Tibial artery (tissue), 4 donors: ENCODE results near the gene ADAMTSL2.

Experiments used
- DNase-seq, 2 donors: peaks; one replicate each; pipeline ENCODE4 v3.0.0-alpha.2; 2019
- H3K27ac ChIP-seq, 2 donors: fragments of 200-600 bp; sonication (generic) in 1 of 2; 1 replicate in 1 of 2; 2 replicates in 1 of 2; pipeline ENCODE4 v1.5.1; 2018 to 2019; ENCODE audit warnings: mild to moderate bottlenecking in 1 of 2
- H3K27me3 ChIP-seq, 2 donors: fragments of 200-600 bp; sonication (generic) in 1 of 2; one replicate each; pipeline versions ENCODE4 v1.5.1 to v1.6.0; 2016 to 2019
- H3K36me3 ChIP-seq, 3 donors: fragments of 200-600 bp; sonication (generic) in 2 of 3; one replicate each; pipeline ENCODE4 v1.5.1; 2016 to 2019; ENCODE audit warnings: mild to moderate bottlenecking in 2 of 3
- H3K4me1 ChIP-seq, 4 donors: fragments of 200-600 bp; sonication (generic) in 2 of 4; 1 replicate in 3 of 4; 2 replicates in 1 of 4; pipeline ENCODE4 v1.5.1; 2016 to 2019
- H3K4me3 ChIP-seq, 2 donors: fragments of 200-600 bp; sonication (generic) in 1 of 2; 1 replicate in 1 of 2; 2 replicates in 1 of 2; pipeline ENCODE4 v1.5.1; 2018 to 2019; ENCODE audit warnings: mild to moderate bottlenecking in 2 of 2
- H3K9me3 ChIP-seq, 3 donors: fragments of 200-600 bp; sonication (generic) in 1 of 3; one replicate each; pipeline ENCODE4 v1.5.1; 2016 to 2019
- intact Hi-C: fragments of 100-400 bp; cut with DNase I; formaldehyde crosslinking; loops from one replicate; pipeline ENCODE4 v1.15.0; 2023; ENCODE audit warnings: low total_unique reads
- TF ChIP-seq, protein P1 (sequence below), 2 experiments: fragments of 200-600 bp in 1 of 2; fragments of 450-650 bp in 1 of 2; IDR thresholded peaks; one replicate each; pipeline ENCODE4 v1.5.1; 2017 to 2019; ENCODE audit warnings: antibody characterized with exemption in 2 of 2, mild to moderate bottlenecking in 1 of 2, moderate library complexity in 1 of 2

ADAMTSL2 gene

DNA sequence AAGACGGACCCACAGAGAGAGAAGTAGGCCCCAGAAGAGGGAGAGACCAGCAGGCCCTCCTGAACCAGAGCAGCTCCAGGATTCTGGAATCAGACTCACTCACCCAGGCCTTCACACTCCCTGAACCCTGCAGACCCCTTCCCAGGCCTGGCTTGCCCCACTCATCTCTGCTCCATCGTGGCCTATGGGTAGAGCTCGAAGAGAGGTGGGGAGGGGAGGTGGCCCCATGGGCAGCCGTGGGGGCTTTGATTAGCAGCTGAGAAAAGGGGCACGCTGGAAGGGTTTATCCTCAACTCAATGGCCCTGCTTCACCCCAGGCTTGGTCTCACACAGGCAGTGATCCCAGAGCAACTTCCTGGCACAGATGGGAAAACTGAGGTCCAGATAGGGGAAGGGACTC, 10.4 kb upstream of the ADAMTSL2 start:
- TF ChIP-seq, protein P1, sequence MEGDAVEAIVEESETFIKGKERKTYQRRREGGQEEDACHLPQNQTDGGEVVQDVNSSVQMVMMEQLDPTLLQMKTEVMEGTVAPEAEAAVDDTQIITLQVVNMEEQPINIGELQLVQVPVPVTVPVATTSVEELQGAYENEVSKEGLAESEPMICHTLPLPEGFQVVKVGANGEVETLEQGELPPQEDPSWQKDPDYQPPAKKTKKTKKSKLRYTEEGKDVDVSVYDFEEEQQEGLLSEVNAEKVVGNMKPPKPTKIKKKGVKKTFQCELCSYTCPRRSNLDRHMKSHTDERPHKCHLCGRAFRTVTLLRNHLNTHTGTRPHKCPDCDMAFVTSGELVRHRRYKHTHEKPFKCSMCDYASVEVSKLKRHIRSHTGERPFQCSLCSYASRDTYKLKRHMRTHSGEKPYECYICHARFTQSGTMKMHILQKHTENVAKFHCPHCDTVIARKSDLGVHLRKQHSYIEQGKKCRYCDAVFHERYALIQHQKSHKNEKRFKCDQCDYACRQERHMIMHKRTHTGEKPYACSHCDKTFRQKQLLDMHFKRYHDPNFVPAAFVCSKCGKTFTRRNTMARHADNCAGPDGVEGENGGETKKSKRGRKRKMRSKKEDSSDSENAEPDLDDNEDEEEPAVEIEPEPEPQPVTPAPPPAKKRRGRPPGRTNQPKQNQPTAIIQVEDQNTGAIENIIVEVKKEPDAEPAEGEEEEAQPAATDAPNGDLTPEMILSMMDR (IDR thresholded peaks at IDR 0.05), result no peak
- Histone ChIP-seq H3K9me3 (no peaks in the 10 kb centered on the region), H3K4me3 (no peak overlapping the region), H3K36me3 (no peaks in the 10 kb centered on the region), H3K4me1 (peaks cover 0 to 20% (median 15%) of the 10 kb centered on the region in 4 donors), H3K27ac (no peak overlapping the region), H3K27me3 (peaks cover 0 to 56% of the 10 kb centered on the region in 2 donors)
- intact Hi-C loops, result no loop called here
- DNase-seq, result no peak

DNA sequence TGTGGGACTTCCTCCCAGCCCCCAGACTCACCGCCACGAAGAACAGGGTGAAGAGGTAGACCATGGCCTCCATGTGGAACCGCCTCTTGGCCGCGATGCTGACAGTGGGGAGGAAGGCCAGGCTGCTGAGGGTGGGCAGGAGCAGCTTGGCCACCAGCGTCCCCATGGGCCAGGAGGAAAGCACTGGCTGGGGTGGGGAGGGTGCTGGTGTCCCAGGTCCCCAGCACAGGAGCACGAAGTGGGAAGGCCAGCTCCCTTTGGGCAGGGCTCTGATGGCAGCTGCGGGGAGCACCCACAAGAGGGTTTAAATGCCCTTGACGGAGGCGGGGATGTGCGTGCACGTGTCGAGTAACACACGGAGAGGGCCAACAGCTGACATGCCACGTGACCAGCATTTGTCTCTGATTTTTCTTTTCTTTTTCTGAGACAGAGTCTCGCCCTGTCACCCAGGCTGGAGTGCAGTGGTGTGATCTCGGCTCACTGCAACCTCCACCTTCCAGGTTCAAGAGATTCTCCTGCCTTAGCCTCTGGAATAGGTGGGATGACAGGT, 9.8 kb upstream of the ADAMTSL2 start, which contains the start of gene MYMK:
Gene MYMK (minus strand): TSS at position 281 of the 550 bp plus-strand sequence. CDS start 115 bp downstream, at position 166.
- H3K27me3 ChIP-seq, result peaks cover 0 to 62% of the 10 kb centered on the region in 2 donors
- no peak for DNase-seq
- H3K27ac ChIP-seq, result no peak within 1 kb of the TSS

DNA sequence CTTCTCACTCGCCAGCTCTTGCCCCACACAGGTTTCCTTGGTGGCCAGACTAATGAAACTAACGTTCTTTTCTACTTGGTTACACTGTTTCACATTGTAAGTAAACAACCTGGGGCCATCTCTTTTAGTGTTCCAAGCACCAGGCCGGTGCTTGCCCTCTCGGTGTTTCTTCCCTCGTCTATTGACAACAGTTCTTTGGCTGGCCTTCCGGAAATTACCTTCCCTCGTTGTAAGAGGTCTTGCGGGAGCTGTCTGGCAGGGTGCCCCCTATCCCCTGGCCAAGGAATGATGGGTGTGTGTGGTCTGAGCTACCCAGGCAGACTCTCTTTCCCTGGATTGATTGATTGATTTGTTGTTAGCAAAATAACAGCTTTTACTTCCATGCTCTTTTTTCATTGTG, 8.8 kb upstream of the ADAMTSL2 start:
- Histone ChIP-seq H3K27me3 (peaks cover 0 to 65% of the 10 kb centered on the region in 2 donors), H3K4me1 (peaks cover 0 to 20% (median 15%) of the 10 kb centered on the region in 4 donors), H3K27ac (no peak overlapping the region), H3K4me3 (no peak overlapping the region), H3K36me3 (no peaks in the 10 kb centered on the region), H3K9me3 (no peaks in the 10 kb centered on the region)
- TF ChIP-seq, protein P1 (IDR thresholded peaks at IDR 0.05), result no peak
- intact Hi-C loops, result no loop called here
- DNase-seq, result no peak

More for the DNA sequence above, 9.8 kb upstream of the ADAMTSL2 start, which contains the start of gene MYMK:
- Histone ChIP-seq H3K4me3 (no peak within 1 kb of the TSS), H3K4me1 (peaks cover 0 to 20% (median 15%) of the 10 kb centered on the region in 4 donors), H3K9me3 (no peaks in the 10 kb centered on the region), H3K36me3 (no peaks in the 10 kb centered on the region)
- intact Hi-C loops, result no loop called here
- TF ChIP-seq, protein P1 (IDR thresholded peaks at IDR 0.05), result no peak

DNA sequence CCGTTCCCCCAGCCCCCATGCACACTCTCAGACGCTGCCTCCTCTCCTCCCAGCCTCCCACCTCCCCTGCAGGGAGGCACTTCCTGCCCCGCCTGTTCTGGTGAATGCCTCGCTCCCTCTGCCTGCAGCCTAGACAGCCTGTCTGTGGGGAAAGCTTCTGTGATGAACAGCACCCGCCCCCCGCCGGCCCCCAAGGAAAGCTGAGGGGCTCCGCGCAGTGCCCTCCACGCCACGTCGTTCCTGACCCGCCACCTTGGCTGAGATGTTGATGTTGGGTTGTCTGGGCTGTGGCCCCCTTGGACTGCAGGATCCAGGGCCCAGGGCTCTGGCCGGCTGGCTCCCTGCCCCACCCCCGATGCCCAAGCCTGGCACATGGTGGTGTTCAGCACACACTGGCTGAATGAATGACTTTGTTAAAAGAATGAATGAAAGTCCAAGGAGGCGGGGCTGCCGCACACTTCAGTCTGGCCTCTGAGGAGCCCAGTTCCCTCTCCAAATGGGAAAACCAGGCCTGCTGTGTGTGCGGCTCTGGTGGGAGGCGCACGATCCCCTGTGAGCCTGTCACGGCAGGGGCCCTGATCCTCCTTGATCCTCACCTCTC, 7.7 kb upstream of the ADAMTSL2 start:
- peaks cover 0 to 72% of the 10 kb centered on the region in 2 donors for H3K27me3 ChIP-seq
- no peak for DNase-seq
- TF ChIP-seq, protein P1 (IDR thresholded peaks at IDR 0.05), result no peak
- H3K36me3 ChIP-seq, result no peaks in the 10 kb centered on the region
- no peaks in the 10 kb centered on the region for H3K9me3 ChIP-seq
- H3K4me3 ChIP-seq, result no peak overlapping the region
- no peak overlapping the region for H3K27ac ChIP-seq
- intact Hi-C loops, result no loop called here
- peaks cover 0 to 20% (median 15%) of the 10 kb centered on the region in 4 donors for H3K4me1 ChIP-seq

DNA sequence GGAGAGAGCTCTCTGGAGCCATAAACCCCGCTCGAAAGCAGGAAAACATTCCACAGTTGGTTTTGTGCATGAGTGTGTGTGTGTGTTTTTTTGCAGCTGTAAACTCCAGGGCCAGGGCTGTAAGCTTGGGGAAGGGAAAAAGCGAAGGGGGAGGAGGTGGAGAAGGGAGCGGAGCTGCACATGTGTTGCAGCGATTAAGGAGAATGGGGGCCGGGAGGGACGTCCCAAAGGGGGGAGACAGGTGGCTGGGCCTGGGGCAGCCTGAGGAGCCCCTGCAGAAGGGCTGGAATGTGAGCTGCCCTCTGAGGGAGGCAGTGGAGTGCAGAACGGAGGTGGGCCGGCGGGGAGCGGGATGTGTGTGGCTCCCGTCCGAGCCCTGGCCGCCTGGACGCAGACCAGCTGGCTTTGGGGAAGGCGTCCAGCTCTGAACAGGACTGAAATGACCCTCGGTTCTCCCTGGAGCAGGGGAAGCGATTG, 7.0 kb upstream of the ADAMTSL2 start:
- no peak for DNase-seq
- H3K9me3 ChIP-seq, result no peaks in the 10 kb centered on the region
- TF ChIP-seq, protein P1 (IDR thresholded peaks at IDR 0.05), result no peak
- H3K27ac ChIP-seq, result no peak overlapping the region
- no peaks in the 10 kb centered on the region for H3K36me3 ChIP-seq
- no peak overlapping the region for H3K4me3 ChIP-seq
- peaks cover 0 to 20% (median 15%) of the 10 kb centered on the region in 4 donors for H3K4me1 ChIP-seq
- intact Hi-C loops, result no loop called here
- H3K27me3 ChIP-seq, result peaks cover 0 to 76% of the 10 kb centered on the region in 2 donors
